Lower leg skin (tissue), 4 donors: ENCODE data around the gene RAB3C. TPM values are rescaled to one million over a fixed set of nuclear protein-coding genes. Genes with fewer than 3 reads are reported as not detected.

ENCODE experiments used
- DNase-seq, 2 donors: peaks; one replicate each; pipeline ENCODE4 v3.0.0-alpha.2; 2019; ENCODE audit warnings: low spot score in 2 of 2
- H3K4me3 ChIP-seq: fragments of 200-600 bp; sonication (generic); 2 replicates; pipeline ENCODE4 v1.5.1; 2017; ENCODE audit warnings: mild to moderate bottlenecking, low read depth; ENCODE audit not compliant: poor library complexity, severe bottlenecking
- POLR2A ChIP-seq, 2 donors: fragments of 450-650 bp; IDR thresholded peaks; one replicate each; pipeline ENCODE4 v1.6.1; 2016 to 2017; ENCODE audit warnings: antibody characterized with exemption in 2 of 2, mild to moderate bottlenecking in 1 of 2, moderate library complexity in 1 of 2
- WGBS, 2 donors: methylation state at CpG; one replicate each; pipeline ENCODE4 v1.1.5; 2018; 5-methylcytosine and 5-hydroxymethylcytosine counted together
- intact Hi-C: fragments of 100-400 bp; cut with DNase I; formaldehyde crosslinking; loops from one replicate; pipeline ENCODE4 v1.15.0; 2023; ENCODE audit warnings: low total_unique reads
- total RNA-seq, 4 donors: library from RNA; depleted of rRNA; stranded (reverse); fragments of >200 nt; gene quantifications; one replicate each; pipeline ENCODE4 v1.1.0, GENCODE V29; 2016
- TF ChIP-seq, protein P1 (sequence below), 3 donors: fragments of 450-650 bp; IDR thresholded peaks; one replicate each; pipeline ENCODE4 v1.5.1; 2016; ENCODE audit warnings: antibody characterized with exemption in 3 of 3, mild to moderate bottlenecking in 3 of 3, moderate library complexity in 2 of 3

Gene RAB3C
- total RNA-seq, 4 donors from 2014 or later: 0.04 to 1.2 (median 0.14) TPM

- intact Hi-C loops: no loop called here
- TF ChIP-seq POLR2A (IDR thresholded peaks at IDR 0.05): no peak
- TF ChIP-seq, protein P1, sequence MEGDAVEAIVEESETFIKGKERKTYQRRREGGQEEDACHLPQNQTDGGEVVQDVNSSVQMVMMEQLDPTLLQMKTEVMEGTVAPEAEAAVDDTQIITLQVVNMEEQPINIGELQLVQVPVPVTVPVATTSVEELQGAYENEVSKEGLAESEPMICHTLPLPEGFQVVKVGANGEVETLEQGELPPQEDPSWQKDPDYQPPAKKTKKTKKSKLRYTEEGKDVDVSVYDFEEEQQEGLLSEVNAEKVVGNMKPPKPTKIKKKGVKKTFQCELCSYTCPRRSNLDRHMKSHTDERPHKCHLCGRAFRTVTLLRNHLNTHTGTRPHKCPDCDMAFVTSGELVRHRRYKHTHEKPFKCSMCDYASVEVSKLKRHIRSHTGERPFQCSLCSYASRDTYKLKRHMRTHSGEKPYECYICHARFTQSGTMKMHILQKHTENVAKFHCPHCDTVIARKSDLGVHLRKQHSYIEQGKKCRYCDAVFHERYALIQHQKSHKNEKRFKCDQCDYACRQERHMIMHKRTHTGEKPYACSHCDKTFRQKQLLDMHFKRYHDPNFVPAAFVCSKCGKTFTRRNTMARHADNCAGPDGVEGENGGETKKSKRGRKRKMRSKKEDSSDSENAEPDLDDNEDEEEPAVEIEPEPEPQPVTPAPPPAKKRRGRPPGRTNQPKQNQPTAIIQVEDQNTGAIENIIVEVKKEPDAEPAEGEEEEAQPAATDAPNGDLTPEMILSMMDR (IDR thresholded peaks at IDR 0.05): no peak
- peak overlapping the region; percentile 7 for H3K4me3 ChIP-seq
- 62 to 69% methylated on average over 5 of the region's 5 CpGs for WGBS, 2 donors
- DNase-seq: no peak
Measured at GRCh38 chr5:58800861-58801540, 218.1 kb downstream of the RAB3C start.

DNA sequence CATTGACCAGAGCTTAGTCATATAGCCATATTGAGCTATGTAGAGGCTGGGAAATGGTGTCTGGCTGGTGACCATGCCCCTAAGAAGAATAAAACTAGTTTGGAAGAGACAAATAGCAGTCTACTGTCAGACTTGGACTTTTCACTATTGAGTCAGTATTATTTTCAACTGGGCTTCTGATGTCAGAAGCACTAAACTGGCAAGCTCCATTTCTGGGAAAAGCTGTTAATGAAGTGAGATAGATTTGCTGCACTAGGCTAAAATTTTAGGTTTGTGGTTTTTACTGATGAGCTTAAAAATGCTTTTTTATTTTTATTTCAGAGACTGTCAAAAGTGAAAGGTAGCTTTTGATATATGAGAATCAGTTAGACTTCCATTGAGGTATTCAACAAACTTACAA, 220.2 kb downstream of the RAB3C start:
- H3K4me3 ChIP-seq: no peak overlapping the region
- intact Hi-C loops: no loop called here
- DNase-seq: no peak
- TF ChIP-seq, protein P1 (IDR thresholded peaks at IDR 0.05): no peak
- no peak for TF ChIP-seq POLR2A (IDR thresholded peaks at IDR 0.05)

DNA sequence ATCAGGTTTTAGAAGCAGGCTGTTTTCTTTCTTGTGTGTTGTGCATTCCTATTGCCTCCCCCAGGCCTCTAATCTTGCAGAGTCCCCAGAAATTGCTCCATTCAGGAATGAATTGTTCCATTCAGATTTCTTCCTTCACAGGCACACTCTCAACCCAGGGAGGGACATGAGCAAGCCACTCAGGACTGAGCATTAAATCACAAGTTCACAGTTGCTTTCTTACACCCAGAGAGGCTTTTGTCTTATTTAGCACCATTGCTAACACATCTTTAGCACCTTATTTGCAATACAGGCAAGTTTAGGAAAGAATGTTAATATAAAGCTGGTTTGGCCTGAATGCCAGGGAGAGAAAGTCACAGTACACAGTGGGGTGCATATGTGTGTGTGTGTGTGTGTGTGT, 221.4 kb downstream of the RAB3C start:
- intact Hi-C loops: no loop called here
- no peak for DNase-seq
- no peak overlapping the region for H3K4me3 ChIP-seq
- TF ChIP-seq, protein P1 (IDR thresholded peaks at IDR 0.05): no peak
- no peak for TF ChIP-seq POLR2A (IDR thresholded peaks at IDR 0.05)

DNA sequence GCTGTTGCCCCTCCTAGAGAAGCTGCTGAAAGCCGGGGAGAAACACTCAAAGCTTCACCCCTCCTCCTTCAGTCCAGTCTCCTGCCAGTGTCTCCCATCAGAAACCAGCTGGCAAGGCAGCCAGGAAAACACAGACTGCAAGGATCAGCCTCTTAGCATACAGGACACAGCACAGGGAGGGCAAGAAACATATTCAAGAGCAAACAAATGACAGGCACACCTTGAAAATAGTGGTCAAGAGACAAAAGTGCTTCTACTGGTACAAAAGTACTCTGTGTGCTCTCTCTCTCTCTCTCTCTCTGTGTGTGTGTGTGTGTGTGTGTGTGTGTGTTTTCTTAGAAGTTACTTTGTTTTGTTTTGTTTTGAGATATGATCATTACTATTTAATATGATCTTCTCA, 227.2 kb downstream of the RAB3C start:
- intact Hi-C loops: no loop called here
- TF ChIP-seq, protein P1 (IDR thresholded peaks at IDR 0.05): no peak
- TF ChIP-seq POLR2A (IDR thresholded peaks at IDR 0.05): no peak
- no peak overlapping the region for H3K4me3 ChIP-seq
- WGBS, 2 donors: 22 to 56% methylated on average over 1 of the region's 1 CpG
- DNase-seq: no peak

DNA sequence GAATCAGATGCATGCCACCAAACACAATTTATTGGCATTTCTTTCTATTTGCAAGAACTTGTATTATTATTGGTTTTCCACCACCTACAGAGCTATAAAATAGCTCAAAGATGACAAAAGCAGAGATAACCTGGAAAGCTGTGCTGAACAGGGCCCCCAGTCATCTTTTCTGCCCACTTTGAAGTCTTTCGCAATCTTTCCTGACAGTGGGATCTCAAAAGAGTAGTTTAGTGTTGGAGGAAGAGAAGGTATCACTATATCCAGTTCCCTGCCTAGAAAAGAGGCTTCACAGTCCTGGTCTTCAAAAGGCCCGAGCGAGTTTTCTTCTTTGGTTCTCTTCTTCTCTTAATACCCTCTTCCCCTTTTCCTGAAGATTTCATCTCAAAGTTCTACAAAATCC, 231.0 kb downstream of the RAB3C start:
- WGBS, 2 donors: 96 to 99% methylated on average over 3 of the region's 3 CpGs
- no peak for DNase-seq
- TF ChIP-seq, protein P1 (IDR thresholded peaks at IDR 0.05): no peak
- no peak for TF ChIP-seq POLR2A (IDR thresholded peaks at IDR 0.05)
- H3K4me3 ChIP-seq: no peak overlapping the region
- intact Hi-C loops: no loop called here

GRCh38 chr5:58816181-58816731, 233.4 kb downstream of the RAB3C start:
- TF ChIP-seq, protein P1 (IDR thresholded peaks at IDR 0.05): no peak
- TF ChIP-seq POLR2A (IDR thresholded peaks at IDR 0.05): no peak
- intact Hi-C loops: no loop called here
- 62 to 67% methylated on average over 4 of the region's 4 CpGs for WGBS, 2 donors
- no peak for DNase-seq
- H3K4me3 ChIP-seq: no peak overlapping the region
